Suprapubic skin (tissue), 3 donors: ENCODE measurements around the gene SIPA1L3.

Experiments used
- EP300 ChIP-seq: sonication (generic); formaldehyde crosslinking; IDR thresholded peaks from one replicate; pipeline ENCODE4 v1.6.1; 2017; ENCODE audit warnings: antibody characterized with exemption
- TF ChIP-seq, protein P1 (sequence below), 2 donors: fragments of 200-600 bp in 1 of 2; fragments of 450-650 bp in 1 of 2; sonication (generic) in 1 of 2; IDR thresholded peaks; one replicate each; pipeline ENCODE4 v1.5.1; 2016 to 2019; ENCODE audit warnings: antibody characterized with exemption in 2 of 2, mild to moderate bottlenecking in 1 of 2, moderate library complexity in 1 of 2

DNA sequence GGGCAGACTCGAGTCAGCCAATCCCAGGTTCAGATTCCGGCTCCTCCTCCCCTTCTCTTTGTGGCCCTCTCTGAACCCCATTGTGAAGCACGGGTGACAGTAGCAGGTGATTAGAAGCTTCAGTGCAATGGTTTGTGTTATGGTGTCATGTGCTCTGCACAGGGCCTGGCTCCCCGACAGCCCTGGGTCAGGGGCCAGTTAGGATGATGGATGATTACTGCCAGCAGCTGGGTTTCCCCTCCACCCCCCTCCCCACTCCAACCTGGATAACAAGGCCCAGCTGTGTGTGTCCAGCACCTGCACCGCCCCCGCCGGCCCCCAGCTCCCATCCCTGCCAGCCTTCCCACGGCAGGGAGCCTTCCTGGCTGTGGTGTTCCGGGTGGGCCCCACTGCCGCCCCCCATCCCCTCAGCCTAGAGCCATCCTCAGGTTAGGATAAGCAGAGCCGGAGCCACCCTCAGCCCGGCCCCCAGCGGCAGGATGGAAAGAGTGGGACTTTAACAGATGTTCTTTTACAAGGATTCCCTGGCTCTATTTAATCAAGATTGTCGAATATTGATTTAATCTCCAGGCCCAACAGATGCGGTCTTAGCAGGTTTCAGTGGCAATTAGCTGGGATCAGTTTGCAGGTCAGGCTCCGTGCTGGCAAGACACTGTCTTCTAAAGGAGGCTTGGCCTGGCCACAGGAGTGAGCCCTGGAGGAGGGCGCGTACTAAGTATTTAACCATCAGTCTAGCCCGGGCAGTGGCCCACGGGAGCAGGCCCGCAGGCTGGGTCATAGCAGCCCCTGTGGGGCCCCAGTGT, 156.2 kb downstream of the SIPA1L3 start:
- TF ChIP-seq, protein P1, sequence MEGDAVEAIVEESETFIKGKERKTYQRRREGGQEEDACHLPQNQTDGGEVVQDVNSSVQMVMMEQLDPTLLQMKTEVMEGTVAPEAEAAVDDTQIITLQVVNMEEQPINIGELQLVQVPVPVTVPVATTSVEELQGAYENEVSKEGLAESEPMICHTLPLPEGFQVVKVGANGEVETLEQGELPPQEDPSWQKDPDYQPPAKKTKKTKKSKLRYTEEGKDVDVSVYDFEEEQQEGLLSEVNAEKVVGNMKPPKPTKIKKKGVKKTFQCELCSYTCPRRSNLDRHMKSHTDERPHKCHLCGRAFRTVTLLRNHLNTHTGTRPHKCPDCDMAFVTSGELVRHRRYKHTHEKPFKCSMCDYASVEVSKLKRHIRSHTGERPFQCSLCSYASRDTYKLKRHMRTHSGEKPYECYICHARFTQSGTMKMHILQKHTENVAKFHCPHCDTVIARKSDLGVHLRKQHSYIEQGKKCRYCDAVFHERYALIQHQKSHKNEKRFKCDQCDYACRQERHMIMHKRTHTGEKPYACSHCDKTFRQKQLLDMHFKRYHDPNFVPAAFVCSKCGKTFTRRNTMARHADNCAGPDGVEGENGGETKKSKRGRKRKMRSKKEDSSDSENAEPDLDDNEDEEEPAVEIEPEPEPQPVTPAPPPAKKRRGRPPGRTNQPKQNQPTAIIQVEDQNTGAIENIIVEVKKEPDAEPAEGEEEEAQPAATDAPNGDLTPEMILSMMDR (IDR thresholded peaks at IDR 0.05), result no peak
- TF ChIP-seq EP300, result no peak
